K562 (cell line): Measurements from ENCODE around the gene ADAM10.

Source experiments
- CHD1 ChIP-seq: fragments of 200-600 bp; sonication (generic); IDR thresholded peaks from one replicate; pipeline ENCODE4 v1.6.1; 2012; ENCODE audit warnings: mild to moderate bottlenecking, moderate library complexity, low read length, inconsistent platforms
- CREM ChIP-seq: IDR thresholded peaks from 2 replicates; pipeline ENCODE4 v1.6.1; 2014; ENCODE audit warnings: antibody characterized with exemption, low read depth
- ESRRA ChIP-seq: fragments of 450-650 bp; IDR thresholded peaks from 2 replicates; pipeline ENCODE4 v1.6.1; 2014; ENCODE audit warnings: low read depth, mild to moderate bottlenecking, moderate library complexity, borderline replicate concordance
- GTF2F1 ChIP-seq: IDR thresholded peaks from 2 replicates; pipeline ENCODE4 v1.6.1; 2011; ENCODE audit warnings: low read depth, low read length, improper control_type of control experiment
- NFE2L1 ChIP-seq: fragments of 450-650 bp; IDR thresholded peaks from 2 replicates; pipeline ENCODE4 v1.6.1; 2016; ENCODE audit warnings: missing genetic modification characterization, low read depth, mild to moderate bottlenecking, missing compliant biosample characterization, moderate library complexity, borderline replicate concordance
- SPI1 ChIP-seq: IDR thresholded peaks from 2 replicates; pipeline ENCODE4 v1.6.1; 2011; ENCODE audit warnings: low read depth, low read length, control low read depth, borderline replicate concordance
- TAL1 ChIP-seq: fragments of 450-650 bp; IDR thresholded peaks from 2 replicates; pipeline ENCODE4 v1.6.1; 2016; ENCODE audit warnings: mild to moderate bottlenecking
- USF1 ChIP-seq: sonication (generic); formaldehyde crosslinking; IDR thresholded peaks from 2 replicates; pipeline ENCODE4 v1.9.0; 2022; ENCODE audit warnings: mild to moderate bottlenecking, missing genetic modification reagents
- ZBTB1 ChIP-seq: sonication (generic); formaldehyde crosslinking; IDR thresholded peaks from 2 replicates; pipeline ENCODE4 v1.8.1; 2023; ENCODE audit warnings: missing genetic modification reagents, low read depth, mild to moderate bottlenecking, borderline replicate concordance
- ZNF239 ChIP-seq: fragments of 250-450 bp; sonication (Bioruptor Pico); IDR thresholded peaks from 2 replicates; pipeline ENCODE4 v1.4.0; 2020; ENCODE audit warnings: mild to moderate bottlenecking
- ZNF561 ChIP-seq: fragments of 450-650 bp; formaldehyde crosslinking; conservative IDR thresholded peaks from 2 replicates; pipeline ENCODE4 v1.4.0; 2020; ENCODE audit warnings: mild to moderate bottlenecking, moderate library complexity
- ZSCAN29 ChIP-seq: fragments of 450-650 bp; IDR thresholded peaks from 2 replicates; pipeline ENCODE4 v1.6.1; 2017
- TF ChIP-seq, protein P1 (sequence below): fragments of 450-650 bp; IDR thresholded peaks from 2 replicates; pipeline ENCODE4 v1.6.1; 2016

GRCh38 chr15:58598829-58599210 is 150.7 kb downstream of the ADAM10 start:
- TF ChIP-seq, protein P1, sequence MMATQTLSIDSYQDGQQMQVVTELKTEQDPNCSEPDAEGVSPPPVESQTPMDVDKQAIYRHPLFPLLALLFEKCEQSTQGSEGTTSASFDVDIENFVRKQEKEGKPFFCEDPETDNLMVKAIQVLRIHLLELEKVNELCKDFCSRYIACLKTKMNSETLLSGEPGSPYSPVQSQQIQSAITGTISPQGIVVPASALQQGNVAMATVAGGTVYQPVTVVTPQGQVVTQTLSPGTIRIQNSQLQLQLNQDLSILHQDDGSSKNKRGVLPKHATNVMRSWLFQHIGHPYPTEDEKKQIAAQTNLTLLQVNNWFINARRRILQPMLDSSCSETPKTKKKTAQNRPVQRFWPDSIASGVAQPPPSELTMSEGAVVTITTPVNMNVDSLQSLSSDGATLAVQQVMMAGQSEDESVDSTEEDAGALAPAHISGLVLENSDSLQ: no peak
- no peak for TF ChIP-seq CHD1
- no peak for TF ChIP-seq TAL1
- TF ChIP-seq SPI1: no peak
- no peak for TF ChIP-seq ZSCAN29
- no peak for TF ChIP-seq ZNF239 (CRISPR knock-in tag)
- no peak for TF ChIP-seq USF1 (CRISPR knock-in tag)
- no peak for TF ChIP-seq GTF2F1
- no peak for TF ChIP-seq NFE2L1 (tag)
- TF ChIP-seq ESRRA: no peak
- no peak for TF ChIP-seq ZNF561 (CRISPR knock-in tag)
- no peak for TF ChIP-seq CREM
- no peak for TF ChIP-seq ZBTB1
